HG03521 (cell line): ENCODE results near the gene ARAP2.

Experiments
- ATAC-seq: cut with Tn5 transposase; IDR thresholded peaks from one replicate; pipeline ENCODE4 v1.9.1; 2021; ENCODE audit warnings: mild to moderate bottlenecking, moderate library complexity; ENCODE audit not compliant: unreplicated experiment

Gene ARAP2

GRCh38 chr4:36244257-36245082 lies at the start of gene ARAP2:
ARAP2 (minus strand) TSS chr4:36244514; CDS start chr4:36229486, 15,028 bp downstream.
- peak; percentile 63 for ATAC-seq

DNA sequence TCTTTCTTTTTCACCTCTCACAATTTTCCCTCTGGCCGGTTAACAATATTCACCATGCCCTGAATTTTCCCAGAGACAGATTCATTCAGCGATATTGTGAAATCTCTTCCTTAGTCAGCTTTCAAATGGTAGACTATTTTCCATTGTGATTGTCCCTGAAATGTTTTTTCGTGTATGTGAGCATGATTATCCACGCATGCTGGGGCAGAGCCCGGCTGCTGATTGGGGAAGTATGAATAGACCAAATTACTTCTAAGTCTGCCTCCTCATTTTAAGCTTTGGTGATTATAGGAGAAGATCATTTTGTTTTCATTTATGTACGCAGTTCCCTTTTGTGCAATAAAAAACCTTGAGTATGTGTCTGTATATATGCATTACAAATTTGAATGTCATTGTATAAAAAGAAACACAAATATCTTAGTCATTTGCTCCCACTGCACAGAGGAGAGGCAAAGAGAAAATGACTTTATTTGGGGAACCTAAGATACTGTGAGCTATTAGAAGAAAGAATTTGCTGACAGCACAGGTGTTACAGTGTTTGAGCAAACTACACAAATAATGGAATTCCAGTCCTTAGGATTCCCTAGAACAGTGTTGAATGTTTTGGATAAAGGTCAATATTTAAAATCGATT lies 48.4 kb upstream of the ARAP2 start:
- no peak for ATAC-seq

DNA sequence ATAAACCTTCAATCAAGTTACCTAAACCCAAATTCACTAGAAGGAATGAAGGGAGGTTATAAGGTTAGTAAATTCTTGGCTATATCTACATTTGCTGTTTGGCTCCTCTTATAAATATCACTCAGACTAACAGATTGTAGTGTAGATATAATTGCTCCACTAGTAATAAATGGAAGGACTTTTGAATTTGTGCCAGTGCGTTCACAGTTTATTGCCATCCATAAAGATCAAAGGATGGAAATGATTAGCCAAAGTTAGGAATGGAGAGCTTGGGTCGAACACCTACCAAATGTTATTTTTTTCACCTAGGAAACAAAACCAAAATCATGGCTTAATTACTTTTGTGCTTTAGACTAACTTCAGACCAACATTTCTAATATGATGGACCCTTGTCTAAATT lies 46.3 kb upstream of the ARAP2 start:
- no peak for ATAC-seq

GRCh38 chr4:36288731-36289426 lies 44.6 kb upstream of the ARAP2 start:
- no peak for ATAC-seq

- peak; percentile 19 for ATAC-seq
Measured at GRCh38 chr4:36286481-36286871, 42.2 kb upstream of the ARAP2 start.

DNA sequence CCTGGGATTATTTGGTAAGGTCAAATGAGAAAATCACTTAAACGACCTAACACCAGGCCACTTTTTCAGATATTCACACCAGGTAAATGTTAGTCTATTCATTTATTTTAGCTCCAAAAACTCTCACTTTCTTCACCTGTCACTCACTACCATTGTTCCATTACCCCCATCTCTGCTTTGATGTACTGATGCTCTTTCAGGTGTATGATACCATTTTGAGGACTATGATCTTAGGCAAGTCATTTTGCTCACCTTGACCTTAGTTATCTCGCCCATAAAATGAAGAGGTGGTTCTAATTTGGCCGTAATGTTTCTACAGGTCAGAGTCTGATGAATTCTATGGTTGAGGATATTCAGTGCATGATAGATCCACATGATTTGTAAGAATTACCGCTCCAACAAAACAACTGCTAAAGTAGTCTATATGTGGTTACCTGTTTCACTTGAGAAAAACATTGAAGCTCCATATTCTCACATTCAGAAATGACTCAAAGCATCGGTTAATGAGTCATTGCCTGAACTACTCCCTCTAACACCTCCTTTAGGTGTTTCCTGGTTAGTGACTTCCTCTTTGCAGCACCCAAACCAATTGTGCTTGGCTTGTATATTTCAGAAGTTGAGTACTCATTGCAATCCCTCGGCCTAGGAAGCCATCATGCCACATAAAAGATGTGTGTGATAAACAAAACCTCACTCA lies 41.6 kb upstream of the ARAP2 start:
- ATAC-seq: peak; percentile 99

DNA sequence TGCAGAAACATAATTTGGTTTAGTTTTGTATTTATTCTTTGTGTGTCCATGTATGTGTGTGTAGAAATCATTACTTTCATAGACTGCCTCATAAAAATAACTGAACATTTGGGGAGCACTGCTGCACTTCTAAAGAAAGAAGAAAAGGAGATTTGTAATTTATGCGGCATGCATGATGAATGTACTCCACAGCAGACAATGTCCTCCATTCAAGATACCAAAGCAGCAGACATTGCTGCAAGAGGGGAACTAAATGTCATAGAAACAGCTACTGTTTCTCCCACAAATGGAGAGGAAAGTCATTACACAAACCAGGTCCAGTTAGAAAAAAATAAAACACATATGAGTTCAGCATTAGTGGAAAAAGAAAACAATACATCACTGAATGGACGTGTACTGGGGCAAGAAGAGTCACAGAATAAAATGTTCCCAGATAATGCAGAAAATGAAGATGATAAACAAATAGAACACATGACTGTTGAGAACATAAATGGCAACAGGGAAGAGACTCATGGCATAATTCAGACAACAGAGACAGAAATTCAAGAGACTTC lies 39.7 kb upstream of the ARAP2 start:
- ATAC-seq: no peak

DNA sequence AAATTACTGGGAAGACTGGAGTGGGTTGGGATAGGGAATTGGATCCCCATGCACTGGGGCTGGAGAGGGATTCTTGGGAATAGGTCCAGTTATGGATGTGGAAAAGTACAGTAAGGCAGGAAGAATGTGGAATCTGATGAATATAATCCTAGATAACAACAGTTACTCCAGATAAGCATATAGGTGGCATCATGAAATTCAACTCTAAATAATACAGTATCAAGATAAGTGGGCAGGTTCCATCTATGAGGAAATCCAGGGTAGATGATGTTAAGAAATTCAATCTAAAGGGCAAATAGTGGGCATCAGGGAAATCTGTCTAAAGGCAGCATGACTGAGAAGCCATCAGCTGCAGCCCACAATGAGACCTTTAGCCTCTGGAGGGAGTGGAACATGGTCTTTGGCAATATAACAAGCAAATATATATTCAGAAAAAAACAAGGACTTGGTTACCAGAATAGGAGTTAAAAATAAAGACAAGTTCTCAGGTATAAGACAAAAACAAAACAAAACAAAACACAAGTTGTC lies 38.3 kb upstream of the ARAP2 start:
- ATAC-seq: no peak

DNA sequence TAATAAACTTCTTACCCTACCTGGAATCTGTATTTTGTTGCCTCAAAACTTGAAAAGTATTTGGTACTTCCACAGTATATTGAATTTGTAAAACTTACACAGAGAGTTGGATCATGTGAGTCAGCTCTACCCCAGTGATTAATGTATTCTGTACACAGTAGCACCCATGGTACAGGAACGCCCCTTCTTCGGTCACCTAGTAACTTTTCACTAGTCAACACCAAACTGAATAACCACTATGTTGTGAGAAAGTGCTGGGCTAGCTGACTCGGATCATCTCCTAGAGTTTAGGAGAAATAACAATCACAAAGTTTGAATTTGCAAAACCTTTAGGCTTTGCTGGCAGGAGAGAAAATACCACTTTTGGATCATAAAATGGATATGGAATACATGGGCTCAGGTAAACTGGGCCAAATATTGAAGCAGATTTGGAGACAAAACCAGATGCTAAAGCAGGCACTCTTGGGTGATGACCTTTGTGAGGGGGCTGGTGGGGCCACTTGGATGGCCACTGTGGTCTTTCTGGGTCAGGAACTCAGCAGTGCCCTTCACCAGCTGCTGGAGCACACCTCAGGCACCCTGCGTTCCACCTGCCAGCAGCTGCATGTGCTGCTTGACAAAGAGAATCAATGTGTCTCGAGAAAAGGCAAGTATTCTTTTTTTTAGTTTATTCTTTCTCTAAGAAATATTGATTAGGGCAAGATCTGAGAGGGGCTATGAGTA lies 37.2 kb upstream of the ARAP2 start, which contains the start of gene DTHD1:
TSS of gene DTHD1 (plus strand) at position 233 of the 723 bp plus-strand sequence. CDS start at position 376, 143 bp downstream.
- ATAC-seq: no peak

DNA sequence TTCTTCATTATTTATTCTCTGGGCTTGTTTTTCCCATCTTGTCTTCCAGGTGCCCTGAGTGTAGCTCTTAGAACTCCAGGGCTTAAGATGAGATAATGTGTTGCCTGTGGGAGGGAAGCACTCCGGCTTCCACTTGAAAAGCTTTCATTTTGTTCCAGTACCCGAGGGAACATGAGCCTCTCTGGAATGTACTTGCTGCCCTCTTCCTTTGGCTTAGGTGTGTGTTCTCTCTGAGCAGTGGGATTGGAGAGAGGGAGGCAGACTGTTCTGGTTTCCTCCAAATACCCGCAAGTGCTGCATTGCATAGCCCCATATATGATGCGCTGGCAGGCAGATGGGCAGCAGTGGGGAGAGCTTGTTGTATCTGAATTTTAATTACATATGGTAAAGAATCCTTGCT lies 36.2 kb upstream of the ARAP2 start:
- ATAC-seq: no peak

GRCh38 chr4:36278789-36279188 lies 34.5 kb upstream of the ARAP2 start:
- no peak for ATAC-seq

DNA sequence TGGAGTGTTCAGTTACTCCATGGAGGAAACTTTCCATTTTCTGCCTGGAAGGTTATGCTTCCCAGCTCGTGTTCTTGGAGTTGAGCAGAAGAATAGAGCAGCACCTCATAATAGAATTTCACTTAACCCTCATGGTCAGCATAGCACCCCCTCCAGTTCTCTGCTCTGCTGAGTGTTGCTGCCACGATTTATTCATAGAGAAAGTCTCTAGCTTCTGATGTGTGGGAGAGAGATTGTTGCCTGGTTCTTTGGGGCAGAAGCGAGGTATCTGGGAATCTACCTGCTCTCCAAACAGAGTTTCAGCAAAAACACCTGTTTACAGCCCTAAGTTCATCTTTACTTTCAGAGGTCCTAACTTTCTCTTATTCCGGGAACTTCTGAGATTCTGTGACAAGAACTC lies 33.2 kb upstream of the ARAP2 start:
- ATAC-seq: no peak

- ATAC-seq: no peak
Measured at GRCh38 chr4:36274158-36274557, 29.8 kb upstream of the ARAP2 start.

DNA sequence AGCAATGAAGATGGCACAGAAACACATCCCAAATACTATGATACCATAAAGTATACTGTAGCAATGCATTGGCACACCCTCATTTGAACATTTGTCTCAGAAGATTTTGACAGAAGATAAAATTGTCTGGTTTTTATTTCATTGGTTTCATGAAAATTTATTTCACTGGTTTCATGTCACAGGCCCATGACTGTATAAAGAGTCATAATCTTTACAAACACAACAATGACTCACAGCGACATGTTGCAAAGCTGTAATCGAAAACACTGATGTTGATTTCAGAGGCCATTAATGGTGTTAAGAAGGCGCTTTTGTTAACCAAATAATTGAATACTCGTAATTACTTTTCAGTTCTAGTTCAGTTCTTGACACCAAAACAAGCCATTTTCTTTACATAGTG lies 29.0 kb upstream of the ARAP2 start:
- ATAC-seq: no peak

GRCh38 chr4:36269533-36270173 lies 25.3 kb upstream of the ARAP2 start:
- ATAC-seq: no peak

DNA sequence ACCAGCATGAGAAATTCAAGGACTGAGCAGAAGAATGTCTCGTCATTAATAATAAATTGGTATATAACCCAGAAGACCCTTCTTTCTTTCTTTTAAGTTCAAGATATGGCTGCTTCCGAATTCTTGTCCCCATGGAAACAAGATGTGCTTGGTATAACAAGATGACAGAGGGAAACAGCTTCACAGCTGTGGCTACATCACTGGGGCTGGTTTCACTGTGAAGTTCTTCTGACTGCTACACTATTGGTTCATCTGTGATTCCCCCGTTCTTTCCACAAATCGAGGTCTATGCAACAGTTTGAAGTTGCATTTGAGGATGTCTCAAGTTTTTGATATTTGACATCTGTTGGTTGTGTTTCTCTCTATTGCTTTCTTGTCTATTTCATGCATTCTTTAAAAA lies 24.8 kb upstream of the ARAP2 start:
- ATAC-seq: no peak

DNA sequence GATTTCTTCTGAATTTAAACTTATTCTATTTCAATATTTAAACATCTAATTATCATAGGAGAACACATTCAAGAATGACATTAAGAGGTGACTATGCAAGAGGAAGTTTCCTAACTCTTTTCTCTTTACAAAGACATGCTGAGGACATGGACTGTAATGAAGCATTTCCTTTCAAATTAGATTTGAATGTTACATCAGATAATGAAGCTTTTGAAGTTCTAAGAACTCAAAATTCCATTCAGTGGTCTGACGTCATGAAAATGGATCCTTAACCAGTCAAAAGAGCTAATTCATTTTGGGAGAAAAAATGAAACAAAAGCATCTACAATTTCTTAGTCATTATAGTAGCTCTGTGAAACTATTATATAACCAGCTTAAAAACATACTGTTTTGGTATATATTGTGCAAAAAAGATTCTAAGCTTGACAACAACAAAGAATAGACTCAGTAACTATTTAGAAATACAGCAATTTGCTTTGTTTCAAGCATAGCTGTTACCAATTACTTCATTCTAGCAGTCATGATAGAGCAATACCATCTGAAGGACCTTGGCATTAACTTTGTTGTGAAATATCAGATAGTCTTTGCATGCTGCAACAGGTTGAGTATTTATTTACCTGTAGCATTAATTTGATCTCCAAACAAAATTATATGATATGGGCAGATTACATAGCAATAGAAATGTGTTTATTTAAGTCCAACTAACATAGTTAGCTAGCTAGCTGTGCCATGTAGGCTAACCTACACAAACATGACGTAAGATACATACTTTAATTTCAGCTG lies 23.4 kb upstream of the ARAP2 start:
- no peak for ATAC-seq

GRCh38 chr4:36264207-36264826 lies 20.0 kb upstream of the ARAP2 start:
- ATAC-seq: no peak
